ENCODE results near the gene PAGR1. TPM values are rescaled to one million over a fixed set of nuclear protein-coding genes. Genes with fewer than 3 reads are reported as not detected.

The PAGR1 gene
- total and polyA plus RNA-seq, 9 of the 15 experiments (the other 6 are each of a cell fraction or from before 2014, with no cell fraction given) = 1.4 to 58.2 (median 16.8) TPM

DNA sequence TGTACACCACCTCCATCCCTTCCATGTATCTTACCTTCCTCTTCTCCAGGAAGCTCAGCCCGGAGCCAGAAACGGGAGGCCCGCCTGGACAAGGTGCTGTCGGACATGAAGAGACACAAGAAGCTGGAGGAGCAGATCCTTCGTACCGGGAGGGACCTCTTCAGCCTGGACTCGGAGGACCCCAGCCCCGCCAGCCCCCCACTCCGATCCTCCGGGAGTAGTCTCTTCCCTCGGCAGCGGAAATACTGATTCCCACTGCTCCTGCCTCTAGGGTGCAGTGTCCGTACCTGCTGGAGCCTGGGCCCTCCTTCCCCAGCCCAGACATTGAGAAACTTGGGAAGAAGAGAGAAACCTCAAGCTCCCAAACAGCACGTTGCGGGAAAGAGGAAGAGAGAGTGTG lies 3.6 kb downstream of the PAGR1 start:
- Histone ChIP-seq H3K79me2 (ENCODE audit: control insufficient read depth, insufficient read depth, low read length) (peaks cover 21% of the 10 kb centered on the region), H3K4me3 (no peak overlapping the region)

More for the DNA sequence above, 3.6 kb downstream of the PAGR1 start:
- no TSS peak for BruUV-seq (replicated peaks)
- Histone ChIP-seq H4K20me1 (replicated peaks; ENCODE audit: control insufficient read depth, insufficient read depth, low read length) (no peaks in the 10 kb centered on the region; the same call in 1 of the 2 replicates), H3K9me3 (replicated peaks; ENCODE audit: control insufficient read depth, insufficient read depth, low read depth, low read length) (no peaks in the 10 kb centered on the region), H3K36me3 (ENCODE audit: control insufficient read depth, insufficient read depth, low read length) (peaks cover 23% of the 10 kb centered on the region), H3K27me3 (ENCODE audit: control insufficient read depth in 2 of 2, insufficient read depth in 2 of 2, low read length in 2 of 2) (no peaks in the 10 kb centered on the region), H2AFZ (ENCODE audit: low read depth, low read length) (no peak overlapping the region), H3K4me2 (ENCODE audit: insufficient read depth, low read length) (no peak overlapping the region), H3K9ac (ENCODE audit: insufficient read depth in 1 of 2, low read depth in 2 of 2, low read length in 2 of 2) (peak overlapping the region in 1 of 2 experiments; percentile 54; a peak in 2 of 4 replicates), H3K4me1 (replicated peaks in 1 of 2; ENCODE audit: control insufficient read depth in 2 of 2, insufficient read depth in 2 of 2, low read length in 2 of 2) (peaks cover 17 to 51% of the 10 kb centered on the region in 2 experiments), H3K27ac (ENCODE audit: extremely low read depth, low read depth, low read length) (no peak overlapping the region), H3K9me1 (ENCODE audit: control insufficient read depth, insufficient read depth, low read length) (no peaks in the 10 kb centered on the region)
- 81% methylated on average over 5 of the region's 15 CpGs for WGBS (ENCODE audit: insufficient coverage, low coverage, missing lambda C conversion rate)
- intact Hi-C loops (cut with micrococcal nuclease) = loop anchor here (5.0 to 10.0 kb wide), 2 partner anchors 117 to 205 kb away; partner anchors contain the start of gene C16orf92
- ChIA-PET CTCF (ENCODE audit: low intra/inter-chr PET ratio) (no interaction called here), POLR2A (interaction anchor here (0.6 to 1.6 kb wide), 6 partner anchors 10 to 88 kb away, joined by 3 to 5 read pairs (median 3); no protein-coding TSS in a partner anchor)
- in situ Hi-C loops (cut with MboI) = no loop called here
- TF ChIP-seq, protein P1, sequence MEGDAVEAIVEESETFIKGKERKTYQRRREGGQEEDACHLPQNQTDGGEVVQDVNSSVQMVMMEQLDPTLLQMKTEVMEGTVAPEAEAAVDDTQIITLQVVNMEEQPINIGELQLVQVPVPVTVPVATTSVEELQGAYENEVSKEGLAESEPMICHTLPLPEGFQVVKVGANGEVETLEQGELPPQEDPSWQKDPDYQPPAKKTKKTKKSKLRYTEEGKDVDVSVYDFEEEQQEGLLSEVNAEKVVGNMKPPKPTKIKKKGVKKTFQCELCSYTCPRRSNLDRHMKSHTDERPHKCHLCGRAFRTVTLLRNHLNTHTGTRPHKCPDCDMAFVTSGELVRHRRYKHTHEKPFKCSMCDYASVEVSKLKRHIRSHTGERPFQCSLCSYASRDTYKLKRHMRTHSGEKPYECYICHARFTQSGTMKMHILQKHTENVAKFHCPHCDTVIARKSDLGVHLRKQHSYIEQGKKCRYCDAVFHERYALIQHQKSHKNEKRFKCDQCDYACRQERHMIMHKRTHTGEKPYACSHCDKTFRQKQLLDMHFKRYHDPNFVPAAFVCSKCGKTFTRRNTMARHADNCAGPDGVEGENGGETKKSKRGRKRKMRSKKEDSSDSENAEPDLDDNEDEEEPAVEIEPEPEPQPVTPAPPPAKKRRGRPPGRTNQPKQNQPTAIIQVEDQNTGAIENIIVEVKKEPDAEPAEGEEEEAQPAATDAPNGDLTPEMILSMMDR (IDR thresholded peaks at IDR 0.05 in 2 of 3, conservative IDR thresholded peaks at IDR 0.05 in 1 of 3; ENCODE audit: insufficient read depth in 2 of 3, low read depth in 1 of 3, low read length in 3 of 3) = peak in 1 of 3 experiments; percentile 18; a peak in 1 of 6 replicates
- no peak for TF ChIP-seq TOE1 (IDR thresholded peaks at IDR 0.05; ENCODE audit: borderline replicate concordance)
- TF ChIP-seq TOE1 (CRISPR knock-in tag; IDR thresholded peaks at IDR 0.05; ENCODE audit: borderline replicate concordance, low read depth) = no peak
- no peak for TF ChIP-seq NEUROD1 (IDR thresholded peaks at IDR 0.05; ENCODE audit: borderline replicate concordance, low read depth, low read length, partially characterized antibody)
- FAIRE-seq (no peak), DNase-seq (ENCODE audit: extremely low read depth in 1 of 4, low spot score in 3 of 4) (no peak), ATAC-seq (no peak)

Data from K562 (cell line).